ENCODE results near the gene RBM43. TPM values are rescaled to one million over a fixed set of nuclear protein-coding genes. Genes with fewer than 3 reads are reported as not detected.

RBM43 gene
- total and polyA plus RNA-seq, 9 of the 15 experiments (the other 6 are each of a cell fraction or from before 2014, with no cell fraction given) = 1.3 to 6.9 (median 3.8) TPM

- no peak for TF ChIP-seq CTCFL (IDR thresholded peaks at IDR 0.05; ENCODE audit: borderline replicate concordance, insufficient read depth, low read depth, low read length, poor library complexity, severe bottlenecking)
- TF ChIP-seq GABPA (tag; conservative IDR thresholded peaks at IDR 0.05; ENCODE audit: low read depth) = no peak
- TF ChIP-seq FOXM1 (IDR thresholded peaks at IDR 0.05; ENCODE audit: low read depth) = no peak
- no peak for TF ChIP-seq FOXM1 (CRISPR knock-in tag; IDR thresholded peaks at IDR 0.05; ENCODE audit: low read depth)
- no peak for TF ChIP-seq ZNF512 (tag; IDR thresholded peaks at IDR 0.05)
- no peak for TF ChIP-seq JUND (IDR thresholded peaks at IDR 0.05; ENCODE audit: borderline replicate concordance, low read depth, low read length)
- TF ChIP-seq JUND (tag; IDR thresholded peaks at IDR 0.05; ENCODE audit: borderline replicate concordance, low read depth, low read length) = no peak
Observed at GRCh38 chr2:151240433-151240832, 21.2 kb downstream of the RBM43 start (continued).

Data from K562 (cell line).